ENCODE results near the gene TMEM218.

The TMEM218 gene

GRCh38 chr11:125112208-125112604 lies 780 bp upstream of the TMEM218 start:
- H3K27me3 ChIP-seq (replicated peaks; ENCODE audit: control insufficient read depth, insufficient read depth, low read length) = no peaks in the 10 kb centered on the region
- TF ChIP-seq CTCF (IDR thresholded peaks at IDR 0.05; ENCODE audit: insufficient read depth, low read length, poor library complexity, severe bottlenecking) = no peak
- DNase-seq (ENCODE audit: extremely low read depth, insufficient read length) = no peak
- no peaks in the 10 kb centered on the region for H3K36me3 ChIP-seq (ENCODE audit: control insufficient read depth, insufficient read depth, low read length)
- peak overlapping the region; percentile 58 for H3K4me3 ChIP-seq (replicated peaks; ENCODE audit: low read depth, low read length)

- TF ChIP-seq CTCF (IDR thresholded peaks at IDR 0.05; ENCODE audit: insufficient read depth, low read length, poor library complexity, severe bottlenecking) = no peak
- Histone ChIP-seq H3K4me3 (replicated peaks; ENCODE audit: low read depth, low read length) (peak overlapping the region; percentile 77), H3K36me3 (ENCODE audit: control insufficient read depth, insufficient read depth, low read length) (no peaks in the 10 kb centered on the region), H3K27me3 (replicated peaks; ENCODE audit: control insufficient read depth, insufficient read depth, low read length) (no peaks in the 10 kb centered on the region)
- DNase-seq (ENCODE audit: extremely low read depth, insufficient read length) = no peak
These were observed 454 bp downstream of the TMEM218 start for GRCh38 chr11:125111001-125111342.

GRCh38 chr11:125110506-125110905 lies 920 bp downstream of the TMEM218 start:
- DNase-seq (ENCODE audit: extremely low read depth, insufficient read length) = no peak
- Histone ChIP-seq H3K4me3 (replicated peaks; ENCODE audit: low read depth, low read length) (peak overlapping the region; percentile 77), H3K36me3 (ENCODE audit: control insufficient read depth, insufficient read depth, low read length) (no peaks in the 10 kb centered on the region), H3K27me3 (replicated peaks; ENCODE audit: control insufficient read depth, insufficient read depth, low read length) (no peaks in the 10 kb centered on the region)
- TF ChIP-seq CTCF (IDR thresholded peaks at IDR 0.05; ENCODE audit: insufficient read depth, low read length, poor library complexity, severe bottlenecking) = no peak

GRCh38 chr11:125108469-125108868 lies 3.0 kb downstream of the TMEM218 start:
- TF ChIP-seq CTCF (IDR thresholded peaks at IDR 0.05; ENCODE audit: insufficient read depth, low read length, poor library complexity, severe bottlenecking) = no peak
- Histone ChIP-seq H3K27me3 (replicated peaks; ENCODE audit: control insufficient read depth, insufficient read depth, low read length) (no peaks in the 10 kb centered on the region), H3K36me3 (ENCODE audit: control insufficient read depth, insufficient read depth, low read length) (no peaks in the 10 kb centered on the region), H3K4me3 (replicated peaks; ENCODE audit: low read depth, low read length) (no peak overlapping the region)
- DNase-seq (ENCODE audit: extremely low read depth, insufficient read length) = no peak

GRCh38 chr11:125105926-125106325 lies 5.5 kb downstream of the TMEM218 start:
- TF ChIP-seq CTCF (IDR thresholded peaks at IDR 0.05; ENCODE audit: insufficient read depth, low read length, poor library complexity, severe bottlenecking) = no peak
- Histone ChIP-seq H3K27me3 (replicated peaks; ENCODE audit: control insufficient read depth, insufficient read depth, low read length) (no peaks in the 10 kb centered on the region), H3K4me3 (replicated peaks; ENCODE audit: low read depth, low read length) (no peak overlapping the region), H3K36me3 (ENCODE audit: control insufficient read depth, insufficient read depth, low read length) (no peaks in the 10 kb centered on the region)
- no peak for DNase-seq (ENCODE audit: extremely low read depth, insufficient read length)

GRCh38 chr11:125102510-125102909 lies 8.9 kb downstream of the TMEM218 start:
- Histone ChIP-seq H3K36me3 (ENCODE audit: control insufficient read depth, insufficient read depth, low read length) (peaks cover 2% of the 10 kb centered on the region), H3K4me3 (replicated peaks; ENCODE audit: low read depth, low read length) (no peak overlapping the region)
- no peak for DNase-seq (ENCODE audit: extremely low read depth, insufficient read length)

More at GRCh38 chr11:125102510-125102909, 8.9 kb downstream of the TMEM218 start:
- TF ChIP-seq CTCF (IDR thresholded peaks at IDR 0.05; ENCODE audit: insufficient read depth, low read length, poor library complexity, severe bottlenecking) = no peak
- H3K27me3 ChIP-seq (replicated peaks; ENCODE audit: control insufficient read depth, insufficient read depth, low read length) = no peaks in the 10 kb centered on the region

Measured in GM06990 (cell line).